Measurements from ENCODE around the gene ITPA.
"Not testable (repeated sequence)": the region's sequence is repeated elsewhere in the genome, so short reads cannot be mapped to it uniquely, and the experiment has no call there.

Gene ITPA

DNA sequence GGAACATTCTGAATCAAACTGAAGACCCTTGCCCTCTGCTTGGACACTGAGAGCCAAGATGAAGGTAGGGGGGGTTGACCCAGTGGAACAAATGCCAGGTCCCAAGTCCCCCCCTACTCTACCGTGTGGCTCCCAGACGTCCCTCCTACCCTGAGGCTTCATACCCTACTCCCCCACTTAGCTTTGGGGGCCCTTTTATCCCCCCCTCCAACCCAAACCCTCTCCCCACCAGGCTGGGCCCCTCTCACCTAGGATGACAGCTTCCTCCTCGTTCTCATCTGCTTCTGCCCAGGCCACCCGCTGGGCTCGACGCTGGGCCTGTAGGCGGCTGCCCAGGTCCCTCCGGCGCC lies 6.4 kb upstream of the ITPA start:
- no peak for DNase-seq

DNA sequence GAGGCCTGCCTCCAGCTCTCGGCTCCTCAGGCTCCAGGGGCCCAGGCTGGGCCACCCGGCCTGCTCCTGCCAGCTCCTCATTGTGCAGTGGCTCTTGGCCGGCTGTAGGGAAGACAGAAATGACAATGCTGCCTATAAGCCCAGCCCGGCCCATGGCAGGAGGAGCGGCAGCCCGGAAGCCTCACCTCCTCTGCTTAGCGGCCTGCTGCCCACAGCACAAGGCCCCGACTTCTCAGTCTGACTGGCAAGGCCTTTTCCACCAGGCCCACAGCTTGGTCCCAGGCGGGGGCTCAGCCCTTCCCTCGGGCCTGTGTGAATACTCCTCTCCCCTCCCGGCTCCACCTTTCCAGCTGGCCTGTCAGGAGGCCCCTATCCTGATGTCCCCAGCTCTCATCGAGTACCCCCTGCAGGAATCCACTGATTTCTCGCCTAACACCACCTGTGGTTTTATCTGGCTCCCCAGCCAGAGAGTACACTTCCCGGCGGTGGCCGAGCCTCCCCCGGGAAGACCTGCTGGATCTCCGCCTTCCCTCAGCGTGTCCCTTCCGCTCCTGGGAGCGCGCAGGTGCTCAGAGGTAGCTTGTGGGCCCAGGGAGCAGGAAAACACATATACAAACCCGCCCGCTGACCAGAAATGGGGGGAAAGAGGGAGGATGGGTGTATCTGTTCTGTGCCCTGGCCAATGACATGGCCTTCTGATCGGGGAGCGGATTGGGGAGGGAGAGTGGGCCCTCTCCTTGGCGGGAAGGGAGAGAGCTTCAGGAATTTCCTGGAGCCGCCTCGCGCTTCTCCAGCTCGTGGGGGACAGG lies 5.8 kb upstream of the ITPA start:
- DNase-seq, result no peak

DNA sequence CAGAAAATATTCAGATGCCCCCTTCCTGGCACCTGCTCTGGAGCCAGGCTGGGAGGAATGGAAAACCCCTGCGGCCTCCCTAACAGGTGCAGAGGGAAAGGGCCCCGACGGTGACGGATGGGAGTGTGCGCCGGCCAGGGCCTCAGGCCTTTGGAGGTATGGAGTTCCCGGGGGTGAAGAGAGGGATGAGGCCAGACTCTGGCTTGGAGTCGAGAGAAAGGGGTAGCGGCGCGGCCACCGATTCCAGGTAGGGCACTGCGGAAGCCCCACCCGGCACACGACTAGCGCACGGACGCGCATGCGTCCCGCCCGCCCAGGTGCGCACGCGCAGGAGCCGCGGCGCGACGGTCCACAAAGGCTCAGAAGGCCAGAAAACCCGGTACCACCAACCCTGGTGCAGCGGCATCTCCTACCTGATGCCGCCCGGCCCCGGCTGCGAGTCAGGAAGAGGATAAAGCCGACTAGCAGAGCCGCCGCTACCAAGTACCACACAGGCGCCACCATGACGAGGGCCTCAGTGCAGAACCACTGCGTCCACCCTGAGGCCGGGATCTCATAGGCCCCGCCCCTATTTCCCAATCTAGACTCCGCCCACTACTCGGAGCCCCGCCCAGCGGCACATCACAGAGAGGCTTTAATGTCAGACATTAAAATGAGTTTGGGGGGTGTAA lies 5.0 kb upstream of the ITPA start, which contains the start of gene DDRGK1:
DDRGK1 (minus strand) TSS at position 559 of the 671 bp plus-strand sequence; CDS start at position 504, 55 bp downstream.
- peak; percentile 54 for DNase-seq

DNA sequence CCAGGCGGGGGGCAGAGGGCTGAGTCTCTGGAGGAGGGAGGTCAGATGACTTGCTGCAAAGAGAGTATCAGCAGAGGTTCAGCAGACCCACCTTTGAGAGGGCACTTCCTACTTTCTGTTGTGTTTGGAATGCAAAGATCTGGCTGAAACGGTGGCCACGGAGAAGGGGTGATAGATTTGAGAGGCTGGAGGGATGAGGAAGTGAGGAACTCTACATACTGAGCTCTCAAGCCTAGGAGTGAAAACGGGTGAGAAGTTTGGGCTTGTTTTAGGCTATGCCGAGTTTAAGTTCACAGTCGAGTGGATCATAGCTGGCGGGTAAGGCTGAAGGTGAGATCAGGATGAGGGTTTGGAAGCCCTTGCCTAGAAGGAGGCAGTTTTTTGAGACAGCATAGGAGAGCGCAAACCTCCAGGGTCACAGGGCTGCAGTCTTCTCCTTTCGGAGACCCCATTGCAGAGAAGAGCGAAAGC lies 477 bp upstream of the ITPA start:
- DNase-seq, result no peak

DNA sequence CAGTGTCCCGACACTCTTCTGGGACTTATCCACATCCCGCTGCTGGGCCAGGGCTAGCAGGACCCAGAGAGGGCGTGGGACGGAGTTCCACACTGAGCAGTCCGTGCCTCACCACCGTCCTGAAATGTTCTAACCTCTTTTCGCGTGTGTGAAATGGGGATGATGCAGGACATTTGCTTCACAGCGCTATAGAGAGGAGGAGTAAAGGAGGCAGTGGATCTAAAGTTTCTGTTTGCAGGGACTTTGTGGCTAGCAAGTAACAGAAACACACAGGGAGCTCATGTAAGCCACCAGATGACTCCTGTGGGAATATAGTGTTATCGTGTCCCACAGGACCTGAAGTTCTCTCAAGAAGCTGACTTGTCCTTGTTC lies 634 bp downstream of the ITPA start:
- DNase-seq, result no peak

DNA sequence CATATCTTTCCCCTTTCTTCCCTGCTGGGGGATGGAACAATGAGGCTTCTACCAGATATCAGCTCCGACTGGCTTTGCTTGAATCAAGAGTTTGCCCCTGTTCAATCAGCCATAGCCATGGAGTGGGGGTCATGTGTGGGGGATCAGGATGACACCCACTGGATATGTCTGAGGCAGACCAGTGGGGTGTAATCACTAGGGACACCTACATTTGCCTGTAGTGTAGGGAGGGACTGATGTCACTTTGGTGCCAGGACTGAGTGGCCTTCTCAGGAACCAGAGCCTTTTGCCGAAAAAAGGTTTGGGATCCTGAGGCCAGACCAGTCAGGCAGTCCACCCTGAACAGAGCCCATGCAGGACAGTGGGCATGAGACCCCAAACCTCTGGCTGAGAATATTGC lies 1.0 kb downstream of the ITPA start:
- DNase-seq, result no peak

DNA sequence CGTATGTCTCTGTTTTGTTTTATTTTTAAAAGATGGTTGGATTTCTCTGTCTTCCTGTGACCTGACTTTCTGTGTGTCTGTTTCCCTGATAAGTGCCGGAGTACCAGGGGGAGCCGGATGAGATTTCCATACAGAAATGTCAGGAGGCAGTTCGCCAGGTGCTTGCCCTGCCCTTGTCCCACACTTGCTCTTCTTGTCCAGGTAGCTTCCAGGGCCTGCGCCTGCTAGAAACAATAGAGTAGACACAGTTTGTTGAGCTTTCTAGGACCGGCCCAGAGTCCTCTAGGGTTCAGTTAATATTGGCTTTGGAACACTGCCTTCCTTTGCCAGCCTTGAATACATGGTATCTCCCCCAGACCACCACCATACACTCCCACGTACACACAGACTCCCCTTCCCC lies 3.9 kb downstream of the ITPA start:
- DNase-seq, result no peak

DNA sequence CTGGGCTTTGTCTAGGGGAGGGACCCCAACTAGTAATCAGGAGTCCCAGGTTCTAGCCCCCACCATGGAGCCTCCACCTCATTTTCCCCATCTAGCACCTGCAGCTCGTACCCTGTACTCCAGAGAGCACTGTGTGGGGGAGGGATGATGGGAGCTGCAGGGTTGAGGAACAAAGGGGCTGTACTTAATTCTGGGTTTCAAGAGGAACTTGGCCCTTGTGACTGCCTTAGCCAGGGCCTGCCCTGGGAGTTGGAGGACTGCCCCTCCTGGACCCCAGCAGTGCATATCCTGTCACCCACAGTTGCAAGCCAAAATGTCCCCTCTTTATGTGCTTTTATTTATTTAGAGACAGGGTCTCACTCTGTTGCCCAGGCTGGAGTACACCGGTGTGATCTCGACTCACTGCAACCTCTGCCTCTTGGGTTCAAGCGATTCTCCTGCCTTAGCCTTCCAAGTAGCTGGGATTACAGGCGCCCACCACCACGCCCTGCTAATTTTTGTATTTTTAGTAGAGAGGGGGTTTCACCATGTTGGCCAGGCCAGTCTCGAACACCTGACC lies 6.1 kb downstream of the ITPA start:
- DNase-seq, result not testable (repeated sequence)

DNA sequence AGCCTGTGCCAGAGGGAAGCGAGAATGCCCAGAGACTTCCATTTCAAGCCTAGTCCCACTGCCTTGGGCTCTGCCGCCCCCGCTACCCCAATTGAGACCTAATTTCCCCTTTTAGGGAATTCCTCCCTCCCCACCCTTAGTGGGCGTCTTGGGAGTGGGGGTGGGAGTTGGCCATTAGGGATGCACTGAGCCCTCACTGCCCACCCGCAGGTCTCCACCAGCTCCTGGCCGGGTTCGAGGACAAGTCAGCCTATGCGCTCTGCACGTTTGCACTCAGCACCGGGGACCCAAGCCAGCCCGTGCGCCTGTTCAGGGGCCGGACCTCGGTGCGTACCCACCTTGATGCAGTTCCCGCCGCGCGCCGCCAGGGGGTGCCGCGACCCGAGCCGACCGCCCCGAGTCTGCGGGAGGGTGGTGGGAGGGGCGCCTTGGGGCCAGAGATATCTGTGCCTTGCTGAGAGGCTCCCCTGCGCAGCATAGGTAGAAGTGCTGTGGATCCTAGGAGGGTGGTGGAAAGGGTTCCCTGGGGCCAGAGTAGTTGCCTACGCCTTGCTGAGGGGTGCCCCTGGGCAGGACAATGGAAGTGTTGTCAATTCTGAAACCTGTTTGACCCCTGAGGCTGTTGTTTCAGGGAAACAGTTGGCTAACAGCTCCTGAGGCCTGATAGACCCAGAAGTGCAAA lies 9.2 kb downstream of the ITPA start:
- DNase-seq, result no peak

DNA sequence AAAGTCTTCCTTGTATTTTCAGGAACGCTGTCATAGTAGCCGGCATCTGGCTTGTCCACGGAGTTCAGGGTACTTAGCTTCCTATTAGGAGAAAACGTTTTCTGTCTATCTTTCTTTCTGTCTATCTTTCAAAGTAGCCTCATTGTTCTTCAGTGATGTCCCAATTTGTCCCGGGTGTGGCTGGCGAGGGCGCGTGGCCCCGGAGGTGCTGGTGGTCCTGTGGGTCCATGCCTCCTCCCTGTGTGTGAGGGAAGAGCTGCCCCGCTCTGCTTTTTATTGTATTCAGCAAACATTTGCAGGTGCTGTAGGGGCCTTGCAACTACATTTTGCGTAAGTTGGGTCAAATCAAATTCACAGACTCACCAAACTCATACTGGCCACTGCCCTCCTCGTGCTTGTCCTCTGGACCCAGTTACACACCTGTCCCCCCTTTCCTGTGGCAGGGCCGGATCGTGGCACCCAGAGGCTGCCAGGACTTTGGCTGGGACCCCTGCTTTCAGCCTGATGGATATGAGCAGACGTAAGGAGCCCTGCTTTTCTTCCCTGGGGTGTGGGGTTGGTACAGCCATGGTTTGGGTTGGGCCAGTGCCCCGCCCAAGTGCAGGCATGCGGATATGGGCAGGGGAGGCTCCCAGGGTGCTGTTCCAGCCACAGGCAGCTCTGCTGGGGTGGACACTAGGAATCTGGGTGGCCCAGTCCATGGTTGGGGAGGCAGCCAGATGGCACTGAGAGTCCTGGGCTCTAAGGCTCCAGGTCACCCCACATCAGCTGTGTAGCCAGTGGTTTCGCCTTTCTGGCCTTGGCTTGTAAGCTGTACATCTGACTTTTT lies 12.3 kb downstream of the ITPA start:
- DNase-seq, result no peak

DNA sequence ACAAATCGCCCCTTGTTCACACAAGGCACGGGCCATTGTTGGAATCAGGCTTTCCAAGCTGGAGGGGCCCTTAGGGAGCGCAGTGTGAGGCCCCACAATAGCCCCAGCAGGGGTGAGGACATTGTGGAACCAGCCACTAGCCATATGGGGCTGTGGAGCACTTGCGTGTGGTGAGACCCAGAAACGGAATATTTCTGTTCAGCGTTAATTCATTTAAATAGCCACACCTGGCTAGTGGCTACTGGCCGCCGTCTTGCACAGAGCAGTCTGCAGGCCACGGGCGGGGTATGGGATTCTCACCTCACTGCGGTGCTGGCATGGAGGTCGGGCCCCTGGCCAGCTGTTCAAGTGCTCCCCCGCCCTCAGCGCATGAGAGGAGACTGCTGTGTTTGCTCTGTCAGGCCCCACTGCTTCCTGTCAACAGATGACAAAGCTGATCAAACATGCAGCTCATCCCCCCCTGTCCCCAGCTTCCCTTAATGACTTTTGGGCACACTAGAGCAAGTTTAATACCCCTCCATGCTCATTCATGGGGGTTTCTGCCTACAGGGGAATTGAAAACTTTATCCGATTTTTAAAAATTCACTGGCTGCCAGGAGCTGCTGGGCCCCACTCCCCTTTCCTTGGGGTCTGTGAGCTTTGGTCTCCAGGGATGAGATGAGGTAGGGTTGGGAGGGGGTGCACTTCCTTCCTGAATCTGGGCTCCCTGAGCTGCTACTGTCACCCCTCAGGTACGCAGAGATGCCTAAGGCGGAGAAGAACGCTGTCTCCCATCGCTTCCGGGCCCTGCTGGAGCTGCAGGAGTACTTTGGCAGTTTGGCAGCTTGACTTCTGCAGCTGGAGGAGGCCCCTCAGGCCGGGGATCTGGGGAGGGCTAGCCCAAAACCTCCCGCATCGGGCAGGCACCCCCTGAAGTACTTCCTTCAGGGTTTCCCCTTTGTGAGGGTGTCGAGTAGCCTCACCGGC lies 13.6 kb downstream of the ITPA start:
- DNase-seq, result no peak

DNA sequence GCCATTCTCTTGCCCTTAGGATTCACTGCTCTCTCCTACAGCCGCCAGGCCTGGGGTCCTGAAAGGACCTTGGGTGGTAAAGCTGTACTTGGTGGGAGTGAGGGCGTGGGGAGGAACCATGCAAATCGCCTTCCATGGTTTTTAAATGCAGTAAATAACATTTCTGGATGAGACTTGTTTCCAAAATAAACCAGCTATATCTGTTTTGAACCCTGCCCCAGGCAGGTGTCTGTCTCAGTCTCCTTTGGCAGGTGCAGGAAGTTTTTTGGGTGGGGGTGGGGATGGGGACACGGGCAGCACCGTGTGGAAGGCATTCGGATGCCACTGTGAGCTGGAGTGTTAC lies 14.3 kb downstream of the ITPA start:
- no peak for DNase-seq

DNA sequence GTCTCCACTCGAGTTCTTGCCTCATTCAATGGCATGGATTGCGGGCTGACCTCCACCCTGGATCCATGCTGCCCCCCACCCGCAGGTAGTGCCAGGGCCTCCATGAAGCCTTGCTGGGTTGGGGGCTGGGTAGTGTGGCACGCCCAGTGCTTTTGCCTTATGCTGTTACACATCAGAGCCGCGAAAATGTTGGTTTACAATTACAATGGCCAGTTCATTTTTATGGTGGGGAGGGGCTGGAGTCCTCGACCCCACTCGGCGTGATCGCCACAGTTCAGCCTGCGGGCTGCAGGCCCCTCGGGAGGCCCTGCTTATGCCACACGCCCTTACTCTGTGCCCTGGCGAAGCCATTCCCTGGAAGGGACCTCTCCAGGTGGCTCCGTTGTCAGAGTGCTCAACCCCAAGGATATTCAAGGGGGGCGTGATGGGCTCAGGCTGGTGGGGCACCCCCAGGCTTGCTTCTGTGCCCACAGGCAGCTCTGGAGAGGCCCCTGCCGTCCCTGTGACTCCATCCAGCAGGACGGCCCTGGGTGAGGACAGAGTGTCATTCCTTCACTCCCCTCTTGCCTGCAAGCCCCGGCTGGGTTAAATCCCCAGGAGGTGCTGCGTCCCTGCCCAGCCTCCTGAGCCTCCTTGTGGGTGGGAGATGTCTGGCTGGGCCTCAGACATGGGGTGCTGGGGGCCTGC lies 14.8 kb downstream of the ITPA start:
- DNase-seq, result no peak

DNA sequence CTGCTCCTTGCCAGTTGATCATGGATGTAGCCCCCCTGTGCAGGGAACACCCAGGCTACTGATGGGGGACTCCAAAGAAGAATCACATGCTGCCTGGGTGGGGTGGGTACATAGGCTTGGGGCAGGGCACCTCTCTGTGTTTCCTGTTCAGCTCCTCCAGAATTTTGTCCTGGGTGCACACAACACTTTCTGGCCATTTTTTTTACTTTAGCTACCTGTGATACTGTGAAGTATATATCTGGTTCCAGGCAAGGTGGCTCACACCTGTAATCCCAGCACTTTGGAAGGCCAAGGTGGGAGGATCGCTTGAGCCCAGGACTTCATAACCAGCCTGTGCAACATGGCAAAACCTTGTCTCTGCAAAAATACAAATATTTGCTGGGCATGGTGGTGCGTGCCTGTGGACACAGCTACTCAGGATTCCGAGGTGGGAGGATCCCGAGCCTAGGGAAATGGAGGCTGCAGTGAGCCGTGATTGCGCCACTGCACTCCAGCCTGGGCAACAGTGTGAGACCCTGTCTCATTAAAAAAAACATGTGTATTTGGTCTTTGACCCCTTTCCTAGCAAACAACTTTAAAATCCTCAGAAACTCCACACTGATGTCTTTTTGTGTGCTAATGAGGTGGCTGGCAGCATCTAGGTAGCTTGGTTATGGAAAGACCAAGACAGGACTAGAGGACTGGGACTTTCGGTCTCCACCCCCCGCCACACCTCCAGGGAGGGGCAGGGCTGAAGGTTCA lies 15.6 kb downstream of the ITPA start:
- DNase-seq, result no peak

DNA sequence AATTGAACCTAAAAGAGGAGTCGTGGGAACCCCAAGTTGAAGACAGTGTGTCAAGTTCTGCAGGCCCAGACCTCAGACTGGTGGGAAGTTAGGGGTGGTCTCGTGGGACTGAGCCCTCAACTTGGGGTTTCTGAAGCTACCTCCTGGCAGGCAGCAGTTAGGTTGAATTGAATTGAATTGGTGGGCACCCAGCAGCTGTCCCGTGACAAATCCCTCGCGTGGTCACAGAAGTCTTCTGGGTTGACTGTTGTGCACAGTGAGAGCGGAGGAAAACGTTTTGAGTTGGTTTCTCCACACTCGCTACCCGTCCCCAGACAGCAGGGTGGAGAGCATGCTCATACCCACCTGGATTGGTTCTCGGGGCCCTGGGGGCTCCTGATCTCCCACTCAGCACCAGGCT lies 16.8 kb downstream of the ITPA start:
- no peak for DNase-seq

DNA sequence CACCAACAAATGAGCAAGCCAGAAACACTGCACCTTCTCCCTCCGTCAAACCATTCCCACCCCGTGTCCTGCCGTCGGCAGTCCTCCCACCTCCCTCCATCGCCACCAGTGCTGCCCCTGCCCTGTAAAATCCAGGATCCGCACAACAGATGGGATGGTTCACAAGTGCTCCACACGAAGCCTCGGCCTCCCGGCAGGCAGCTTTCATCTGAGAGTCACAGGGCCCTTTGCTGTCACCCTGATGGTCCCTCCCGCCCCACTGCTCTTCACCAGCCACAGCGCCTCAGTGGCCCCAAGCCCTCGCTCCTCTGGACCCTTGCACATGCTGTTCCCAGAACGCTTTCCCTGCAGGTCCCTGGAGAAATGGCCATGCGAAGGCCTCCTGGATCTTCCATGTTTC lies 17.6 kb downstream of the ITPA start:
- DNase-seq, result no peak

DNA sequence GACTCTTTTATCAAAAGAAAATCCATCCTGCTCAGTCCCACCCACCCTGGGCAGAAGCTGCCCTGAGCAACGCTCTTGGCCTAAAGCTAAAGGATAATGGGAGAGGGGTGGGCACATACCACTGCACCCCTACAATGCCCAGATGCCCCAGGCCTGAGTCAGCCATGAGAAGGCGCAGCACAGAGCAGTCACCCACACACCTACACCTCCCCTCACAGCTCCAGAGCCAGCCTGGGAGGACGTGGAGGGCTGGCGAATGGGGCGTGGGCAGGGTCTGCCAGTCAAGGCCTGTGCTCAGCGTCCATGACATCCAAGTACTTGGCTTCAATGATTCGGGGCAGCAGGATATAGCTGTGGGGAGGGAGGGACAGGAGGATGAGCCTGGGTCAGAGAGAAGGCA lies 18.2 kb downstream of the ITPA start:
- DNase-seq, result no peak

DNA sequence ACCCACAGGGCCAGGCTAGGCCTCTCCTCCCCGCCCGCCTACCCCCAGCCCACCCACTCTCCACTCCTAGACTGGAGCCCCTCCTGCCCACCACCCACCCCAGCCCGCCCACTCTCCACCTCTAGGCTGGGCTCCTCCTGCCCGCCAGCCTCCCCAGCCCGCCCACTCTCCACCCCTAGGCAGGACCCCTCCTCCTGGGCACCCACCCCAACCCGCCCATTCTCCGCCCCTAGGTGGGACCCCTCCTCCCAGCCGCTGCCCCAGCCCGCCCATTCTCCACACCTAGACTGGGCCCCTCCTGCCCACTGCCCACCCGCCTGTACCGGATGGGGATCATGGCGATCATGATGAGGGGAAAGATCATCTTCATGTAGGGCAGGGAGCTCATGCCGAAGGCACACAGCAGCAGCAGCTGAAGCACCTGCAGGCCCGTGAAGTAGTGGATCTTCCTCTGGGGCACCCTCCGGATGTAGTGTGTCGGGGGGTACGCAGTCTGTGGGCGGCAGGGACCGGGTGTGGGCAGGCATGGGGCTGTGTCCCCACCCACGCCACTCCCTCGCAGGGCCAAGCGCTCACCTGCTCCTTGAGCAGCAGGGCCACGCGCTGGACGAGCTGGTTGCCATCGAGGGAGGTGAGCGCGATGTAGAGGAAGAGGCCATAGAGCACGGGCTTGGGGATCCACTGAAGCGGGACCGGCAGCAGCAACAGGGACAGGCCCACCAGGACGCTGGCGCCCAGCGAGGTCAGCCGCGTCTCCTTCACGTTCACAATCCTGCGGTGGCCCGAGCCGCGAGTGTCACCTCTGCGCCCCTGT lies 18.8 kb downstream of the ITPA start:
- DNase-seq, result no peak

DNA sequence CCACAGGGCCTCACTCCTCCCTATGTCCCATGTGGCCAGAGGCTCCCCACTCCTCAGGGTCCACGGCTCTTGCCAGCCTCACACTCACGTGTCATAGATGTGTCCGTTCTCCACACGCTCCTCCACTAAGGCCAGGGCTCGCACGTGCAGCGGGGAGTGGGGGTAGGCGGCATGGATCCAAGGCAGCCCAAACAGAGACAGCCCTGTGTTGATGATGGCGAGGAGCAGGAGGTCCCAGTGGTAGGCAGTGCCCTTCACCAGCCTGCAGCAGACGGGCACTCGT lies 19.4 kb downstream of the ITPA start:
- no peak for DNase-seq

DNA sequence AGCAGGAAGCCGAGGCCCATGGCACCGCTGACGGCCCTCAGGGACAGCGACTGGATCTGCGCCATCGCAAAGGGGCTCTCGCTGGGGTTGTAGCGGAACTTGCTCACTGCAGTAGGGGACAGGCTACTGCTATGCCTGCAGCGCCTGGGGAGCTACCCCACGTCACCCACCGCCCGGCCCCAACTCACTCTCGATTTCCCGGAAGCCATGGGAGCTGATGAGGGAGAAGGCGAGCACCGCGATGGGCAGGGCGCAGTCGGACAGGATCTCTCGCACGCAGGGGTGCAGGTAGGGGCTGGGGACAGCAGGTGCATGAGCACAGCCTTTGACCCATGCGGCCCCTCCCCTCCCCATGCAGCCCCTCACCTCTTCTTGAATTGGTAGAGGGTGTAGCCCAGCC lies 19.9 kb downstream of the ITPA start:
- DNase-seq, result no peak

Data from GF-D8 (cell line).